Glomerular endothelial cell (primary cell): ENCODE results near the gene LNX2. TPM values are rescaled to one million over a fixed set of nuclear protein-coding genes. Genes with fewer than 3 reads are reported as not detected.

Source experiments
- DNase-seq: peaks from one replicate; pipeline ENCODE4 v3.0.0-alpha.2; 2011; ENCODE audit warnings: low read depth, low spot score; ENCODE audit errors: extremely low read depth
- total RNA-seq: library from RNA; depleted of rRNA; stranded (reverse); fragments of >200 nt; gene quantifications from 2 replicates; pipeline ENCODE4 v1.2.3, GENCODE V29; 2015

The LNX2 gene
- total RNA-seq, 1 donor from 2014 or later: 9.6 TPM

GRCh38 chr13:27516103-27516502 is 104.2 kb downstream of the LNX2 start:
- DNase-seq: no peak

GRCh38 chr13:27510082-27510481 is 110.2 kb downstream of the LNX2 start:
- DNase-seq: no peak

- DNase-seq: no peak
These were observed 111.5 kb downstream of the LNX2 start for GRCh38 chr13:27508802-27509201.

GRCh38 chr13:27505792-27506191 is 114.5 kb downstream of the LNX2 start:
- no peak for DNase-seq

GRCh38 chr13:27504868-27505194 is 115.5 kb downstream of the LNX2 start:
- no peak for DNase-seq

- DNase-seq: no peak
These were observed 116.0 kb downstream of the LNX2 start for GRCh38 chr13:27504128-27504867.

GRCh38 chr13:27500806-27501534 is 119.4 kb downstream of the LNX2 start:
- no peak for DNase-seq

GRCh38 chr13:27497563-27498230 is 122.6 kb downstream of the LNX2 start:
- DNase-seq: no peak

GRCh38 chr13:27496536-27497273 is 123.6 kb downstream of the LNX2 start:
- DNase-seq: no peak

- DNase-seq: no peak
These were observed 124.3 kb downstream of the LNX2 start for GRCh38 chr13:27496006-27496405.

Other genes starting within 250 kb of the LNX2 start
- 76.0 and 151 TPM in 2 replicates for gene GTF3A, start 195.9 kb downstream of the LNX2 start, total RNA-seq
- 45.4 and 55.5 TPM in 2 replicates for gene MTIF3, start 170.0 kb downstream of the LNX2 start, total RNA-seq
- 88.8 and 100 TPM in 2 replicates for gene POLR1D, start 1.4 kb upstream of the LNX2 start, total RNA-seq
- not detected in 2 replicates for gene GSX1, start 172.0 kb upstream of the LNX2 start, total RNA-seq